ENCODE measurements around the gene TYMP. TPM values are rescaled to one million over a fixed set of nuclear protein-coding genes. Genes with fewer than 3 reads are reported as not detected.

Gene TYMP
- polyA plus RNA-seq, 1 of the 3 experiments (the other 2 are of a cell fraction): 1.7 TPM

- TF ChIP-seq ZBTB33 (IDR thresholded peaks at IDR 0.05; ENCODE audit: borderline replicate concordance, low read depth): no peak
Measured at GRCh38 chr22:50488886-50489285, 40.9 kb downstream of the TYMP start (continued).

- 70% methylated on average over 4 of the region's 18 CpGs for WGBS (ENCODE audit: low lambda C conversion rate)
- ChIA-PET POLR2A (no interaction called here), CTCF (no interaction called here)
- H3K4me3 ChIP-seq (ENCODE audit: low read depth in 2 of 2, low read length in 1 of 2): no peak overlapping the region
- DNase-seq: no peak
- no peak overlapping the region for H3K9ac ChIP-seq
- no peak overlapping the region for H3K27ac ChIP-seq (ENCODE audit: low read depth in 2 of 2, low read length in 1 of 2)
- H3K36me3 ChIP-seq (replicated peaks in 1 of 2; ENCODE audit: control insufficient read depth in 1 of 2, insufficient read depth in 2 of 2, low read length in 1 of 2): no peaks in the 10 kb centered on the region
- H3K4me2 ChIP-seq: no peak overlapping the region
- H3K27me3 ChIP-seq (ENCODE audit: insufficient read depth): no peaks in the 10 kb centered on the region
- H3K9me2 ChIP-seq: no peaks in the 10 kb centered on the region
- no peaks in the 10 kb centered on the region for H3K79me2 ChIP-seq (ENCODE audit: insufficient read depth)
- peaks cover 0 to 2% of the 10 kb centered on the region in 2 experiments; a peak in 1 of 4 replicates for H3K4me1 ChIP-seq (ENCODE audit: control insufficient read depth in 1 of 2, insufficient read depth in 2 of 2, low read depth in 1 of 2, low read length in 1 of 2)
- no peak overlapping the region for H2AFZ ChIP-seq (ENCODE audit: low read depth)
- no peak for TF ChIP-seq CTCF (IDR thresholded peaks at IDR 0.05)
- TF ChIP-seq REST (IDR thresholded peaks at IDR 0.05; ENCODE audit: low read depth, low read length): no peak
- no peak for TF ChIP-seq TEAD4 (IDR thresholded peaks at IDR 0.05; ENCODE audit: borderline replicate concordance, insufficient read depth)
- TF ChIP-seq SIN3A (IDR thresholded peaks at IDR 0.05; ENCODE audit: borderline replicate concordance, low read depth, low read length): no peak
- TF ChIP-seq MXI1 (IDR thresholded peaks at IDR 0.05; ENCODE audit: low read depth, low read length): no peak
- TF ChIP-seq MEF2A (IDR thresholded peaks at IDR 0.05; ENCODE audit: borderline replicate concordance, low read depth): no peak
- no peak for TF ChIP-seq NFIC (IDR thresholded peaks at IDR 0.05; ENCODE audit: borderline replicate concordance)
- TF ChIP-seq RFX5 (IDR thresholded peaks at IDR 0.05; ENCODE audit: low read length): no peak
- no peak for TF ChIP-seq ZBTB33 (IDR thresholded peaks at IDR 0.05; ENCODE audit: borderline replicate concordance, low read depth)
- no peak for TF ChIP-seq FOSL2 (IDR thresholded peaks at IDR 0.05; ENCODE audit: borderline replicate concordance, low read depth)
- TF ChIP-seq GATA2 (CRISPR knock-in tag; IDR thresholded peaks at IDR 0.05): no peak
- TF ChIP-seq ELF1 (IDR thresholded peaks at IDR 0.05): no peak
- no peak for TF ChIP-seq EP300 (IDR thresholded peaks at IDR 0.05; ENCODE audit: borderline replicate concordance in 1 of 2, low read depth in 1 of 2, low read length in 1 of 2)
- no peak for TF ChIP-seq USF2 (IDR thresholded peaks at IDR 0.05; ENCODE audit: borderline replicate concordance, low read depth, low read length)
- no peak for TF ChIP-seq IRF3 (IDR thresholded peaks at IDR 0.05; ENCODE audit: low read depth, low read length)
- no peak for TF ChIP-seq FOXM1 (IDR thresholded peaks at IDR 0.05; ENCODE audit: low read depth)
- no peak for TF ChIP-seq YY1 (IDR thresholded peaks at IDR 0.05; ENCODE audit: low read depth)
- H3F3A ChIP-seq (replicated peaks; ENCODE audit: insufficient read depth): no peaks in the 10 kb centered on the region
- H4K20me1 ChIP-seq (ENCODE audit: insufficient read depth): no peaks in the 10 kb centered on the region
- H3K9me3 ChIP-seq: no peaks in the 10 kb centered on the region
Measured at GRCh38 chr22:50488006-50488677, 41.7 kb downstream of the TYMP start.

Measured in SK-N-SH (cell line).